ENCODE data around the gene CNTNAP2. TPM values are rescaled to one million over a fixed set of nuclear protein-coding genes. Genes with fewer than 3 reads are reported as not detected.

The CNTNAP2 gene
- total RNA-seq, 4 donors from 2014 or later, result not detected

DNA sequence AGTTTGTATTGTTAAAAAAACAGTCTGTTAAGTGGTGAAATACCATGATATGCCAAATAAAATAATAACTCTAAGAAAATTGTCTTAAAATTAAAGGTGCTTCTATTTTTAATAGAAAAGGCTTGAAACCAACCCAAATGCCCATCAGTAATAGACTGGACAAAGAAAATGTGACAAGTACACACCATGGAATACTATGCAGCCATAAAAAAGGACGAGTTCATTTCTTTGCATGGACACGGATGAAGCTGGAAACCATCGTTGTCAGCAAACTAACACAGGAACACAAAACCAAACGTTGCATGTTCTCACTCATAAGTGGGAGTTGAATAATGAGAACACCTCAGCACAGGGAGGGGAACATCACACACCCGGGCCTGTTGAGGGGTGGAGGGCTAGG, 7.1 kb downstream of the CNTNAP2 start:
- Histone ChIP-seq H3K9me3 (no peaks in the 10 kb centered on the region), H3K36me3 (no peaks in the 10 kb centered on the region), H3K27me3 (peaks cover 0 to 6% (median 0%) of the 10 kb centered on the region in 3 donors), H3K4me1 (no peaks in the 10 kb centered on the region), H3K27ac (no peak overlapping the region), H3K4me3 (no peak overlapping the region)
- in situ Hi-C loops (cut with MboI; ENCODE audit: low sequenced_read_pairs in 4 of 4), result no loop called here
- TF ChIP-seq, protein P1, sequence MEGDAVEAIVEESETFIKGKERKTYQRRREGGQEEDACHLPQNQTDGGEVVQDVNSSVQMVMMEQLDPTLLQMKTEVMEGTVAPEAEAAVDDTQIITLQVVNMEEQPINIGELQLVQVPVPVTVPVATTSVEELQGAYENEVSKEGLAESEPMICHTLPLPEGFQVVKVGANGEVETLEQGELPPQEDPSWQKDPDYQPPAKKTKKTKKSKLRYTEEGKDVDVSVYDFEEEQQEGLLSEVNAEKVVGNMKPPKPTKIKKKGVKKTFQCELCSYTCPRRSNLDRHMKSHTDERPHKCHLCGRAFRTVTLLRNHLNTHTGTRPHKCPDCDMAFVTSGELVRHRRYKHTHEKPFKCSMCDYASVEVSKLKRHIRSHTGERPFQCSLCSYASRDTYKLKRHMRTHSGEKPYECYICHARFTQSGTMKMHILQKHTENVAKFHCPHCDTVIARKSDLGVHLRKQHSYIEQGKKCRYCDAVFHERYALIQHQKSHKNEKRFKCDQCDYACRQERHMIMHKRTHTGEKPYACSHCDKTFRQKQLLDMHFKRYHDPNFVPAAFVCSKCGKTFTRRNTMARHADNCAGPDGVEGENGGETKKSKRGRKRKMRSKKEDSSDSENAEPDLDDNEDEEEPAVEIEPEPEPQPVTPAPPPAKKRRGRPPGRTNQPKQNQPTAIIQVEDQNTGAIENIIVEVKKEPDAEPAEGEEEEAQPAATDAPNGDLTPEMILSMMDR (IDR thresholded peaks at IDR 0.05 in 4 of 5, conservative IDR thresholded peaks at IDR 0.05 in 1 of 5), result no peak
- no peak for TF ChIP-seq POLR2A (IDR thresholded peaks at IDR 0.05)
- ATAC-seq (no peak), DNase-seq (no peak)
- intact Hi-C loops (cut with DNase I; ENCODE audit: low total_unique reads), result no loop called here

DNA sequence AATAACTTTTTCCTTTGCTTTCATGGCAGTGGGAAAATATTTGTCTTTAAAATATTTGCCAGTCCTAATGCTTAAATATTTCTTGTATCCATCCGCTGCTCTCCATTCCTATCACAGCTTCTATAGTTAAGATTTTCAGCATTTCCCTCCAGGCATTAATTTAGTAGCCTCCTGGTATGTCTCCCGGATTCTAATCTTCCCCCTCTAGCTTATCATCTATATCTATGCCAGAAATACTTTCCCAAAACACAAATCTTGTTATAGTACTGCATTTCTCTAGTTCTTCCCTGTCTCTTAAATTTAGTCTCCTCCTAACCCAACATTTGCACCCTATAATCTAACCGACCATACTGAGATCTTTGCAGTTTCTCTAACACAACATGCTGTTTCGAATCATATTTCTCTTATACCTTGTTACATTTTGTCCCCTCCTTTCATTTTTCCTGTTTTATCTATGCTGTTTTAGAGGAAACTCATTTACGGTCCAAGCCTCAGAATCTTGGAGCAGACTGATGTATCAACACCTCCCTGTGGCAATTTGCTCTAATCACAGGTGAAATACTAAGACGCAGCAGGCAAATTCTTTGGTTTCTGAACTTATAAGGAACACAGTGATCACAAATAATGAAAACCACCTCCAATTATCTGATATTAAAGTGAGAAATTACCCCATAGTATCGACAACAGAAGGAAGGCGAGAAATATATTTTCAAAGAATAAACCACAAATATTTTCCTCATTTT, 10.3 kb downstream of the CNTNAP2 start:
- Histone ChIP-seq H3K4me3 (no peak overlapping the region), H3K27ac (no peak overlapping the region), H3K9me3 (no peaks in the 10 kb centered on the region), H3K4me1 (no peaks in the 10 kb centered on the region), H3K36me3 (no peaks in the 10 kb centered on the region), H3K27me3 (no peaks in the 10 kb centered on the region)
- DNase-seq (no peak), ATAC-seq (no peak)
- in situ Hi-C loops (cut with MboI; ENCODE audit: low sequenced_read_pairs in 4 of 4) (no loop called here), intact Hi-C loops (cut with DNase I; ENCODE audit: low total_unique reads) (no loop called here)
- TF ChIP-seq, protein P1 (IDR thresholded peaks at IDR 0.05 in 4 of 5, conservative IDR thresholded peaks at IDR 0.05 in 1 of 5), result no peak
- no peak for TF ChIP-seq POLR2A (IDR thresholded peaks at IDR 0.05)

DNA sequence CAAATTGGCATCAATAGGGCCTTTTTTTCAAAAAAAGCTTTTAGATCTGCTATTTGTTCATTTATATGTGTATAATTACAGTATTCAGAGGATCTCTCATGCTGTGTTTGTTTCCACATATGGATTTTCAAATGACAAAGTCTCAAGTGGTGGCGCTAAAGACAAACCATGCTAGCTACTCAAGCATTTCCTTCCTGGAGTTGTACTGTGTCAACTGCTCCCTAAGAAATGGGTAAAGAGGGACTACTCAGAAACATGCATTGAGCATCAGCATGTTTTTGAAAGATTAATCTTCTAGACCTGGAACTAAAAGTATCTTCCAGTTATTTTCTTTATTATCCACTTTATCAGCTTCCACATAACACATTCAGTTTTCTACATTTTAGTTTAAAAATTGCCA, 12.7 kb downstream of the CNTNAP2 start:
- no peaks in the 10 kb centered on the region for H3K27me3 ChIP-seq
- no peak overlapping the region for H3K4me3 ChIP-seq
- TF ChIP-seq POLR2A (IDR thresholded peaks at IDR 0.05), result no peak
- TF ChIP-seq, protein P1 (IDR thresholded peaks at IDR 0.05 in 4 of 5, conservative IDR thresholded peaks at IDR 0.05 in 1 of 5), result no peak
- H3K36me3 ChIP-seq, result no peaks in the 10 kb centered on the region
- no peak overlapping the region for H3K27ac ChIP-seq
- intact Hi-C loops (cut with DNase I; ENCODE audit: low total_unique reads) (no loop called here), in situ Hi-C loops (cut with MboI; ENCODE audit: low sequenced_read_pairs in 4 of 4) (no loop called here)
- H3K4me1 ChIP-seq, result no peaks in the 10 kb centered on the region
- no peaks in the 10 kb centered on the region for H3K9me3 ChIP-seq
- ATAC-seq (no peak), DNase-seq (no peak)

DNA sequence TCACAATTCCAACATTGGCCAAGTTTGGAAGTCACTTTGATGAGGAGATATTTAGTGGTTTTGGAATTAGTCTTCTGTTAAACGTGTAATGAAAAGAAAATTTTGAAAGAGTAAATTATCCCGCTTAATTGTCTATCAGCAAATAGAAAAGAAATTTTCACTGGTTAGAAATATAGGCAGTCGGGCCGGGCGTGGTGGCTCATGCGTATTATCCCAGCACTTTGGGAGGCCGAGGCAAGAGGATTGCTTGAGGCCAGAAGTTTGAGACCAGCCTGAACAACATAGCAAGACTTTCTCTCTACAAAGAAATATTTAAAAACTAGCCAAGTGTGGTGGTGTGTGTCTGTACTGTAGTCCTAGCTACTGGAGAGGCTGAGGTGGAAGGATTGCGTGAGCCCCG, 13.4 kb downstream of the CNTNAP2 start:
- Histone ChIP-seq H3K4me1 (no peaks in the 10 kb centered on the region), H3K36me3 (no peaks in the 10 kb centered on the region), H3K27me3 (no peaks in the 10 kb centered on the region), H3K4me3 (no peak overlapping the region), H3K27ac (no peak overlapping the region), H3K9me3 (no peaks in the 10 kb centered on the region)
- intact Hi-C loops (cut with DNase I; ENCODE audit: low total_unique reads) (no loop called here), in situ Hi-C loops (cut with MboI; ENCODE audit: low sequenced_read_pairs in 4 of 4) (no loop called here)
- ATAC-seq (no peak), DNase-seq (no peak)
- TF ChIP-seq, protein P1 (IDR thresholded peaks at IDR 0.05 in 4 of 5, conservative IDR thresholded peaks at IDR 0.05 in 1 of 5), result no peak
- TF ChIP-seq POLR2A (IDR thresholded peaks at IDR 0.05), result no peak

DNA sequence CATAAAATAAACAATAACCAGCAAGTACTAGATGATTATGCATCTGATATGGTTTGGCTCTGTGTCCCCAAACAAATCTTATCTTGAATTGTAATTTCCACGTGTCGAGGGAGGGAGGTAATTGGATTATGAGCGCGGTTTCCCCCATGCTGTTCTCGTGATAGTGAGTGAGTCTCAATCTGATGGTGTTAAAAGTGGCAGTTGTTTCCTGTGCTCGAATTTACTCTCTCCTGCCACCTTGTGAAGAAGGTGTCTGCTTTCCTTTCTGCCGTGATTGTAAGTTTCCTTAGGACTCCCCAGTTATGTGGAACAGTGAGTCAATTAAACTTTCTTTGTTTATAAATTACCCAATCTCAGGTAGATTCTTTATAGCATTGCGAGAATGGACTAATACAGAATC, 15.1 kb downstream of the CNTNAP2 start:
- H3K9me3 ChIP-seq, result no peaks in the 10 kb centered on the region
- H3K27me3 ChIP-seq, result no peaks in the 10 kb centered on the region
- ATAC-seq (no peak), DNase-seq (no peak)
- no peaks in the 10 kb centered on the region for H3K4me1 ChIP-seq
- no peak for TF ChIP-seq POLR2A (IDR thresholded peaks at IDR 0.05)
- TF ChIP-seq, protein P1 (IDR thresholded peaks at IDR 0.05 in 4 of 5, conservative IDR thresholded peaks at IDR 0.05 in 1 of 5), result no peak
- no peaks in the 10 kb centered on the region for H3K36me3 ChIP-seq
- in situ Hi-C loops (cut with MboI; ENCODE audit: low sequenced_read_pairs in 4 of 4), result no loop called here
- intact Hi-C loops (cut with DNase I; ENCODE audit: low total_unique reads), result no loop called here
- no peak overlapping the region for H3K4me3 ChIP-seq
- no peak overlapping the region for H3K27ac ChIP-seq

Measured in gastrocnemius medialis (tissue), 4 donors.